K562 (cell line): ENCODE measurements around the gene IGFBP4. TPM values are rescaled to one million over a fixed set of nuclear protein-coding genes. Genes with fewer than 3 reads are reported as not detected.

Experiments used
- ATAC-seq: fragments of 200-7000 bp; cut with Tn5 transposase; 3 replicates; pipeline ENCODE4 v1.9.1; 2020; ENCODE audit warnings: moderate library complexity
- BruUV-seq: library from RNA; stranded (reverse); fragments of 400-500 nt; replicated peaks from 2 replicates; lab custom pipeline; 2021; lab: Mats Ljungman, UMichigan
- CTCF ChIA-PET: fragments of 300-600 bp; formaldehyde crosslinking; extraction: SDS; loops from one replicate; lab custom pipeline; 2021; ENCODE audit warnings: low intra/inter-chr PET ratio; lab: Yijun Ruan, JAX
- POLR2A ChIA-PET: fragments of 300-600, 350-650 bp; sonication (Branson Sonifier 250); formaldehyde crosslinking; extraction: SDS; loops from one replicate; lab custom pipeline; 2021; ENCODE audit warnings: antibody characterized with exemption, inconsistent platforms; lab: Yijun Ruan, JAX
- DNase-seq, 4 experiments: peaks; one replicate each; pipeline versions ENCODE4 v3.0.0 to v3.0.0-alpha.2; 2011 to 2018; ENCODE audit warnings: low spot score in 3 of 4, mixed read lengths in 3 of 4; ENCODE audit errors: extremely low read depth in 1 of 4
- FAIRE-seq: peaks from 2 replicates; lab custom pipeline; 2011; peaks lifted over from hg19 to GRCh38; lab: Jason Lieb, UNC
- H2AFZ ChIP-seq: 2 replicates; pipeline ENCODE4 v1.6.0; 2011; ENCODE audit warnings: low read depth, low read length, control low read depth, inconsistent platforms
- H3K27ac ChIP-seq: fragments of 200-600 bp; 3 replicates; pipeline ENCODE4 v1.8.0; 2011; ENCODE audit warnings: low read depth, mild to moderate bottlenecking, control low read depth, inconsistent platforms, low read length, moderate library complexity, mixed read lengths; ENCODE audit errors: extremely low read depth
- H3K27me3 ChIP-seq, 2 experiments: fragments of 300-600 bp in 1 of 2; 2 replicates in 1 of 2; 3 replicates in 1 of 2; pipeline versions ENCODE4 v1.6.0 to v1.8.0; 2011; ENCODE audit warnings: inconsistent platforms in 2 of 2, low read length in 2 of 2, mild to moderate bottlenecking in 1 of 2, mixed read lengths in 1 of 2, moderate library complexity in 1 of 2; ENCODE audit not compliant: control insufficient read depth in 2 of 2, insufficient read depth in 2 of 2
- H3K36me3 ChIP-seq: fragments of 300-600 bp; 3 replicates; pipeline ENCODE4 v1.8.0; 2011; ENCODE audit warnings: mild to moderate bottlenecking, low read length, inconsistent platforms; ENCODE audit not compliant: control insufficient read depth, insufficient read depth
- H3K4me1 ChIP-seq, 2 experiments: fragments of 200-600 bp in 1 of 2; replicated peaks in 1 of 2; 2 replicates in 1 of 2; 3 replicates in 1 of 2; pipeline versions ENCODE4 v1.5.1 to v1.8.0; 2011; ENCODE audit warnings: inconsistent platforms in 2 of 2, low read length in 2 of 2, mild to moderate bottlenecking in 1 of 2, mixed read lengths in 1 of 2, moderate library complexity in 1 of 2; ENCODE audit not compliant: control insufficient read depth in 2 of 2, insufficient read depth in 2 of 2
- H3K4me2 ChIP-seq: 2 replicates; pipeline ENCODE4 v1.6.1; 2011; ENCODE audit warnings: low read length, control low read depth, inconsistent platforms, mixed read lengths; ENCODE audit not compliant: insufficient read depth
- H3K4me3 ChIP-seq: fragments of 200-600 bp; sonication (generic), shearing (Covaris generic); 2 replicates; pipeline ENCODE4 v1.5.1; 2016; ENCODE audit warnings: control low read depth, inconsistent platforms
- H3K79me2 ChIP-seq: fragments of 200-600 bp; 3 replicates; pipeline ENCODE4 v1.8.0; 2011; ENCODE audit warnings: low read length, inconsistent platforms; ENCODE audit not compliant: control insufficient read depth, insufficient read depth
- H3K9ac ChIP-seq, 2 experiments: 2 replicates each; pipeline versions ENCODE4 v1.6.0 to v1.6.1; 2011; ENCODE audit warnings: low read depth in 2 of 2, low read length in 2 of 2, control low read depth in 1 of 2, inconsistent platforms in 1 of 2, mild to moderate bottlenecking in 1 of 2, mixed read lengths in 1 of 2; ENCODE audit not compliant: insufficient read depth in 1 of 2
- H3K9me1 ChIP-seq: one replicate; pipeline ENCODE4 v1.6.0; 2011; ENCODE audit warnings: inconsistent platforms, mild to moderate bottlenecking, low read length, moderate library complexity; ENCODE audit not compliant: control insufficient read depth, insufficient read depth
- H3K9me3 ChIP-seq: replicated peaks from 2 replicates; pipeline ENCODE4 v1.5.1; 2011; ENCODE audit warnings: low read depth, low read length, inconsistent platforms; ENCODE audit not compliant: control insufficient read depth, insufficient read depth
- H4K20me1 ChIP-seq: replicated peaks from 2 replicates; pipeline ENCODE4 v1.6.1; 2011; ENCODE audit warnings: low read length, inconsistent platforms, mixed read lengths; ENCODE audit not compliant: control insufficient read depth, insufficient read depth
- ESRRA ChIP-seq: fragments of 450-650 bp; IDR thresholded peaks from 2 replicates; pipeline ENCODE4 v1.6.1; 2014; ENCODE audit warnings: low read depth, mild to moderate bottlenecking, moderate library complexity, borderline replicate concordance
- RBM25 ChIP-seq: fragments of 200-400 bp; formaldehyde crosslinking; IDR thresholded peaks from 2 replicates; pipeline ENCODE4 v1.6.1; 2018; ENCODE audit warnings: low read length, low read depth, moderate library complexity; ENCODE audit not compliant: severe bottlenecking
- ZNF165 ChIP-seq: fragments of 250-450 bp; sonication (Bioruptor Pico); IDR thresholded peaks from 2 replicates; pipeline ENCODE4 v1.4.0; 2020; ENCODE audit warnings: borderline replicate concordance
- WGBS: fragments of 100-300 bp; shearing (Covaris generic); methylation state at CpG from one replicate; pipeline ENCODE4 v1.1.6; 2016; ENCODE audit warnings: low coverage, mixed read lengths; ENCODE audit not compliant: insufficient coverage; ENCODE audit errors: missing lambda C conversion rate; 5-methylcytosine and 5-hydroxymethylcytosine counted together
- in situ Hi-C: fragments of 300-500 bp; cut with MboI; formaldehyde crosslinking; loops from 4 replicates; pipeline ENCODE4 v1.15.0; 2018; ENCODE audit warnings: inconsistent platforms, mixed read lengths
- intact Hi-C: fragments of 100-400 bp; cut with micrococcal nuclease; formaldehyde crosslinking; loops from 2 replicates; pipeline ENCODE4 v1.14.2; 2022
- polyA plus RNA-seq, 8 experiments: library from polyadenylated mRNA; depleted of rRNA in 4 of 8; stranded (reverse) in 5 of 8; unstranded in 3 of 8; fragments of >200 nt; fragmentation: Nextera tagmentation in 2 of 8; fragmentation: Illumina TruSeq in 1 of 8; extraction: Ambion mirVana in 2 of 8; extraction: Trizol in 1 of 8; gene quantifications; 2 replicates each; pipeline versions ENCODE4 v1.2.1 to v1.2.3, GENCODE V29; 2011 to 2014; ENCODE audit warnings: inconsistent platforms in 1 of 8, missing spikeins in 1 of 8
- total RNA-seq, 7 experiments: library from RNA; depleted of rRNA in 6 of 7; stranded (reverse); fragments of >200 nt in 6 of 7; fragmentation: Illumina TruSeq in 2 of 7; extraction: Trizol in 2 of 7; gene quantifications; 2 replicates each; pipeline versions ENCODE4 v1.2.1 to v1.2.3, GENCODE V29; 2011 to 2021; ENCODE audit warnings: low replicate concordance in 1 of 7

IGFBP4 gene
- total and polyA plus RNA-seq, 9 of the 15 experiments (the other 6 are each of a cell fraction or from before 2014, with no cell fraction given) = 8.8 to 99.8 (median 18.6) TPM

- ATAC-seq (no peak), FAIRE-seq (peak; percentile 71)
- intact Hi-C loops = no loop called here
- H3K4me3 ChIP-seq = no peak overlapping the region
- peak overlapping the region; percentile 54 for H2AFZ ChIP-seq
- H3K27ac ChIP-seq = no peak overlapping the region
- TF ChIP-seq ZNF165 (CRISPR knock-in tag) = no peak
- peak; percentile 79 for TF ChIP-seq ESRRA
- TF ChIP-seq RBM25 = peak; percentile 12
- TF ChIP-seq, all 486 proteins: peak for 2
- no peak for DNase-seq
- WGBS = 45% methylated on average over 9 of the region's 9 CpGs
- CTCF ChIA-PET = no interaction called here
- Histone ChIP-seq H4K20me1 (no peaks in the 10 kb centered on the region), H3K79me2 (no peaks in the 10 kb centered on the region), H3K27me3 (no peaks in the 10 kb centered on the region; a peak in 1 of 5 replicates), H3K9me1 (peaks cover 4% of the 10 kb centered on the region), H3K36me3 (no peaks in the 10 kb centered on the region), H3K4me2 (no peak overlapping the region), H3K9ac (peak overlapping the region in 1 of 2 experiments; percentile 78; a peak in 1 of 4 replicates), H3K9me3 (no peaks in the 10 kb centered on the region), H3K4me1 (peaks cover 0 to 15% of the 10 kb centered on the region in 2 experiments; a peak in 2 of 5 replicates)
- in situ Hi-C loops = no loop called here
- BruUV-seq = no TSS peak
- POLR2A ChIA-PET = interaction anchor here (0.6 to 1.0 kb wide), 5 partner anchors 12 to 131 kb away, joined by 3 to 4 read pairs (median 3); no protein-coding TSS in a partner anchor
Observed at GRCh38 chr17:40498281-40499084, 55.2 kb downstream of the IGFBP4 start.
